ENCODE measurements around the gene SLC7A1. TPM values are rescaled to one million over a fixed set of nuclear protein-coding genes. Genes with fewer than 3 reads are reported as not detected.

SLC7A1 gene
- total RNA-seq, 3 donors from 2014 or later = 23.8 to 36.0 (median 28.0) TPM

DNA sequence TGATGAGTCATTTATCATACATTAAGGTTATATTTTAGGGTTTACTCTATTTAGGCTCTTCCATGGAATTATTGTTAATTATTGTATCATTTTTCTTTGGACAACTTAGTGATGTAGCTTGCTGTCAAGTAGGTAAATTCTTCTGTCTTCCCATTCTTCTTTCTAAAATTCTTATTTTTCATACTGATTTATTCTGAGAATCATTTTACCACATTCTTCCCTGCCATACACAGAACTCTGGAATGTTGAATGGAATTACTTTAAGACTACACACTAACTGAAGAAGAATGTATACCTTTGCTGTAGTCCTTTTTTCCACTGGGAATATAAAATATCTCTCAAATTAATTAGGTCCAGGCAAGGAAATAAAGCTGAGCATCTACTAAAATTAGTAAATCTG is 24.5 kb upstream of the SLC7A1 start:
- intact Hi-C loops (cut with DNase I, micrococcal nuclease) = no loop called here

DNA sequence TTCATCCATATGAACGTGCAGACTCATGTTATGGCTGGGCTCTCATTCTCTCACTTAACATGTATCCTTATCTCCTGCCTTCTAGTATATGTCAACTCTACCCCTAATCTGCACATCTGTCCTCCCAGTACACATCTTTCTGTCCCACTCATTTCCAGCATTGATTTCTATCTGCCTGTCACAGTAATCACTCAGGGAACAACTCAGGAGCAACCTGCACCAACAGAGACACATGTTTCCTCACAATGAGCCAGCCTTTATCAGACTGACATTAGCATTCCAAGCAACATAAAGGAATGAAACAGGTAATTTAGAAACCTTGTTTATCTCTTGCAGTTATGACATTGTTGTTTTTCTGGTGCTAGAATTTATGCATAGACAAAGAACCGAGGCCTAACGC is 17.6 kb upstream of the SLC7A1 start:
- TF ChIP-seq, protein P1, sequence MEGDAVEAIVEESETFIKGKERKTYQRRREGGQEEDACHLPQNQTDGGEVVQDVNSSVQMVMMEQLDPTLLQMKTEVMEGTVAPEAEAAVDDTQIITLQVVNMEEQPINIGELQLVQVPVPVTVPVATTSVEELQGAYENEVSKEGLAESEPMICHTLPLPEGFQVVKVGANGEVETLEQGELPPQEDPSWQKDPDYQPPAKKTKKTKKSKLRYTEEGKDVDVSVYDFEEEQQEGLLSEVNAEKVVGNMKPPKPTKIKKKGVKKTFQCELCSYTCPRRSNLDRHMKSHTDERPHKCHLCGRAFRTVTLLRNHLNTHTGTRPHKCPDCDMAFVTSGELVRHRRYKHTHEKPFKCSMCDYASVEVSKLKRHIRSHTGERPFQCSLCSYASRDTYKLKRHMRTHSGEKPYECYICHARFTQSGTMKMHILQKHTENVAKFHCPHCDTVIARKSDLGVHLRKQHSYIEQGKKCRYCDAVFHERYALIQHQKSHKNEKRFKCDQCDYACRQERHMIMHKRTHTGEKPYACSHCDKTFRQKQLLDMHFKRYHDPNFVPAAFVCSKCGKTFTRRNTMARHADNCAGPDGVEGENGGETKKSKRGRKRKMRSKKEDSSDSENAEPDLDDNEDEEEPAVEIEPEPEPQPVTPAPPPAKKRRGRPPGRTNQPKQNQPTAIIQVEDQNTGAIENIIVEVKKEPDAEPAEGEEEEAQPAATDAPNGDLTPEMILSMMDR (IDR thresholded peaks at IDR 0.05) = no peak
- DNase-seq (no peak), ATAC-seq (no peak)
- Histone ChIP-seq H3K36me3 (ENCODE audit: low read depth) (no peaks in the 10 kb centered on the region), H3K4me3 (no peak overlapping the region), H3K4me1 (ENCODE audit: low read depth) (no peaks in the 10 kb centered on the region), H3K9me3 (no peaks in the 10 kb centered on the region)
- intact Hi-C loops (cut with DNase I, micrococcal nuclease) = no loop called here

More for the DNA sequence above, 24.5 kb upstream of the SLC7A1 start:
- Histone ChIP-seq H3K9me3 (no peaks in the 10 kb centered on the region), H3K4me1 (ENCODE audit: low read depth) (no peaks in the 10 kb centered on the region), H3K4me3 (no peak overlapping the region), H3K36me3 (ENCODE audit: low read depth) (no peaks in the 10 kb centered on the region)
- TF ChIP-seq, protein P1 (IDR thresholded peaks at IDR 0.05) = no peak
- ATAC-seq = no peak
- DNase-seq = no peak

DNA sequence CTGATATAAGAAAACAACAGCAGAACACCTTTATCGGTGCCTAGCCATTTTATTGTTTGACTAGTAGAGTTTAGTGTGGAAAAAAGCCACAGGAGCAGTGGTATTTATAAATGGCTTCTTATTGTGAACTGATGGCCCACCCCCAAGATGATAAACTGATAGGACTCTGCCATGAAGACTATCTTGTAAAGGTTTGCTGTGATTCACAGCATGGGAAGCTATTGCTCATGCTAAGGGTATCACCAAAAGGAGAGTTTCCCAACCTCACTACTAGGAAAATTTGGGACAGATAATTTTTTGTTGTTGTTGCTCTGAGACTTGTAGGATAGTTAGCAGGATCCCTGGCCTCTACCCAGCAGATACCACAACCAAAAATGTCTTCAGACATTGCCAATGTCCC is 12.0 kb upstream of the SLC7A1 start:
- intact Hi-C loops (cut with DNase I, micrococcal nuclease) = no loop called here

DNA sequence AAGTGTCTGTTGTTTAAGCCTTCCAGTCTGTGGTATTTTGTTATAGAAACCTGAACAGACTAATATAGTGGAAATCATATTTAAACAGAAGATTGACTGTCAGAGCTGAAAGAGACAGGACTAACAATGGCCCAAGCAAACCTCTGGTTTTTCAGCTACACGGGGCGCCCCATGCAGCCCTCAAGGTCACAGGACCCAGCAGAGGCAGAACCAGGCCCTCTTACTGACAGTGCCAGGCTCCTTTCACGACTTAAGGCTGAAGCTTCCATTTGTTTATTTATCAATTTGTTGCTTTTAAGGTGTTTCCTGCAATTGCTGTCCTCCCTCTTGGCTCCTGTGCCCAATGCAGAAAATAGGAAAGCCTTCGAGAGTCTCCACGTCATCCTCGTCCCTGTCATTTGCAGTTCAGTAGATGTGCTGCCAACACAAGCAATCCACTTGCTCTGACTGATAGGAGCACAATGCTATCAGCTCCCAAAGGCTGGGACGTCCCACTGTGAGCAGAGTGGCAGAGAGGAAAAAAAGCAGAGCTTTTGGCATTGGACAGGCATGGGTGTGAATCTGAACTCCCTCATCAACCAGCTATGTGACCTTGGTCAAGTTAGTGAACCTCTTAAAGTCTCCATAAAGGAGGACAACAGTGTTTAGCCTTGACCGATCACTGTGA is 10.5 kb upstream of the SLC7A1 start:
- TF ChIP-seq, protein P1 (IDR thresholded peaks at IDR 0.05) = no peak
- intact Hi-C loops (cut with DNase I, micrococcal nuclease) = no loop called here
- H3K4me1 ChIP-seq (ENCODE audit: low read depth) = no peaks in the 10 kb centered on the region
- no peaks in the 10 kb centered on the region for H3K36me3 ChIP-seq (ENCODE audit: low read depth)
- H3K4me3 ChIP-seq = no peak overlapping the region
- ATAC-seq (no peak), DNase-seq (no peak)
- H3K9me3 ChIP-seq = no peaks in the 10 kb centered on the region

More for the DNA sequence above, 12.0 kb upstream of the SLC7A1 start:
- no peak for DNase-seq
- Histone ChIP-seq H3K9me3 (no peaks in the 10 kb centered on the region), H3K36me3 (ENCODE audit: low read depth) (no peaks in the 10 kb centered on the region), H3K4me1 (ENCODE audit: low read depth) (no peaks in the 10 kb centered on the region), H3K4me3 (no peak overlapping the region)
- no peak for ATAC-seq
- TF ChIP-seq, protein P1 (IDR thresholded peaks at IDR 0.05) = no peak

DNA sequence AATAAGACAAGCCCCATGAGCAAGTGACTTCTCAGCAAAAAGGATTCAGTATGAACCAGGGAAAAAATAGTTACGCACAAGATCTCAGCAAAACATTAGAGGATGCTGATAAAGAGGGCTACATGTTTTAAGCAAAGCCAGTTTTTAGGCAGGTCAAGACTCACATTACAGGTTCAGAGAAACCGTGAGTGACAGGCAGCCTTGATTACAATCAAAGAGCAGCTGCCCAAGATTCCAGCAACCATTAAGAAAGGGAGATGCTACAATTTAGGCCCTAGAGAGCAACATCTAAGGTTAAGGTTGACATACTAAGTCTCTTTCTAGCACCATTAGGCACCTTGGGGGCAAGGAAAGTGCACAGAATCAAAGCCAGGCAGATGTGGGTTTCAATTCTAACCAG is 2.8 kb upstream of the SLC7A1 start:
- TF ChIP-seq, protein P1 (IDR thresholded peaks at IDR 0.05) = no peak
- Histone ChIP-seq H3K4me1 (ENCODE audit: low read depth) (no peaks in the 10 kb centered on the region), H3K36me3 (ENCODE audit: low read depth) (no peaks in the 10 kb centered on the region), H3K9me3 (no peaks in the 10 kb centered on the region), H3K4me3 (no peak overlapping the region)
- no peak for ATAC-seq
- intact Hi-C loops (cut with DNase I, micrococcal nuclease) = loop anchor here in 1 of 2 donors (10.0 kb wide), 1 partner anchor 164 kb away; no protein-coding TSS in a partner anchor
- DNase-seq = no peak
